H1 (cell line): ENCODE measurements around the gene GAST. TPM values are rescaled to one million over a fixed set of nuclear protein-coding genes. Genes with fewer than 3 reads are reported as not detected.

Source experiments
- CTCF ChIA-PET: fragments of 300-600 bp; sonication (Branson Sonifier 250); formaldehyde crosslinking; loops from one replicate; lab custom pipeline; 2021; ENCODE audit not compliant: partially characterized antibody; lab: Charles Lee
- POLR2A ChIA-PET: fragments of 300-600 bp; sonication (Branson Sonifier 250); formaldehyde crosslinking; loops from one replicate; lab custom pipeline; 2021; ENCODE audit warnings: inconsistent platforms; ENCODE audit not compliant: partially characterized antibody; lab: Charles Lee
- DNase-seq, 2 experiments: peaks; one replicate each; pipeline versions ENCODE4 v3.0.0 to v3.0.0-alpha.2; 2010 to 2022; ENCODE audit warnings: low spot score in 2 of 2, low read depth in 1 of 2, mixed read lengths in 1 of 2
- FAIRE-seq: peaks from 2 replicates; lab custom pipeline; 2011; peaks lifted over from hg19 to GRCh38; lab: Jason Lieb, UNC
- H2AFZ ChIP-seq: 2 replicates; pipeline ENCODE4 v1.8.1; 2012; ENCODE audit warnings: low read length, inconsistent platforms
- H2AK5ac ChIP-seq: 2 replicates; pipeline ENCODE4 v1.6.1; 2013; ENCODE audit warnings: low read depth, low read length
- H2BK120ac ChIP-seq: replicated peaks from 2 replicates; pipeline ENCODE3; 2013; ENCODE audit warnings: low read depth, low read length, inconsistent platforms
- H2BK12ac ChIP-seq: 2 replicates; pipeline ENCODE4 v1.6.1; 2013; ENCODE audit warnings: low read depth, low read length
- H2BK15ac ChIP-seq: 2 replicates; pipeline ENCODE4 v1.6.1; 2013; ENCODE audit warnings: low read length
- H2BK20ac ChIP-seq: 2 replicates; pipeline ENCODE4 v1.6.1; 2013; ENCODE audit warnings: low read length
- H2BK5ac ChIP-seq: 2 replicates; pipeline ENCODE4 v1.6.1; 2013; ENCODE audit warnings: low read depth, low read length
- H3K14ac ChIP-seq: 2 replicates; pipeline ENCODE4 v1.6.1; 2013; ENCODE audit warnings: inconsistent platforms; ENCODE audit not compliant: insufficient read length
- H3K18ac ChIP-seq: 2 replicates; pipeline ENCODE4 v1.6.1; 2013; ENCODE audit warnings: low read length; ENCODE audit errors: extremely low read depth
- H3K23ac ChIP-seq: 2 replicates; pipeline ENCODE4 v1.6.1; 2013; ENCODE audit warnings: inconsistent platforms; ENCODE audit not compliant: insufficient read length
- H3K23me2 ChIP-seq: 2 replicates; pipeline ENCODE4 v1.6.1; 2013; ENCODE audit warnings: low read depth, low read length
- H3K27ac ChIP-seq: 2 replicates; pipeline ENCODE4 v1.6.1; 2011; ENCODE audit warnings: low read depth, low read length, inconsistent platforms
- H3K27me3 ChIP-seq, 4 experiments: replicated peaks in 1 of 4; 1 replicate in 1 of 4; 2 replicates in 3 of 4; pipeline versions ENCODE4 v1.6.1 to v1.8.1; 2011 to 2013; ENCODE audit warnings: low read length in 3 of 4, mild to moderate bottlenecking in 3 of 4, inconsistent platforms in 2 of 4, mixed read lengths in 2 of 4, moderate library complexity in 1 of 4; ENCODE audit not compliant: control insufficient read depth in 3 of 4, insufficient read depth in 3 of 4; ENCODE audit errors: extremely low read depth in 1 of 4
- H3K36me3 ChIP-seq, 4 experiments: 2 replicates each; pipeline versions ENCODE4 v1.6.1 to v1.8.1; 2011 to 2013; ENCODE audit warnings: mild to moderate bottlenecking in 4 of 4, low read length in 3 of 4, moderate library complexity in 2 of 4, control low read depth in 1 of 4, inconsistent platforms in 1 of 4; ENCODE audit not compliant: insufficient read depth in 4 of 4, control insufficient read depth in 2 of 4
- H3K4ac ChIP-seq: replicated peaks from 2 replicates; pipeline ENCODE3; 2013; ENCODE audit warnings: low read length, low read depth, mixed read lengths, inconsistent platforms; ENCODE audit not compliant: insufficient read length
- H3K4me1 ChIP-seq, 4 experiments: replicated peaks in 1 of 4; 1 replicate in 1 of 4; 2 replicates in 3 of 4; pipeline versions ENCODE4 v1.6.1 to v1.8.1; 2011 to 2013; ENCODE audit warnings: low read length in 3 of 4, inconsistent platforms in 2 of 4, mixed read lengths in 1 of 4; ENCODE audit not compliant: insufficient read depth in 4 of 4, control insufficient read depth in 3 of 4
- H3K4me2 ChIP-seq, 2 experiments: 2 replicates each; pipeline versions ENCODE4 v1.6.1 to v1.8.1; 2011 to 2013; ENCODE audit warnings: low read depth in 2 of 2, low read length in 2 of 2, control low read depth in 1 of 2, inconsistent platforms in 1 of 2, mild to moderate bottlenecking in 1 of 2; ENCODE audit not compliant: insufficient read depth in 1 of 2
- H3K4me3 ChIP-seq, 4 experiments: fragments of 200-600, 300-600 bp in 1 of 4; sonication (generic), shearing (Covaris generic), sonication (Bioruptor Twin) in 1 of 4; 2 replicates each; pipeline versions ENCODE4 v1.5.1 to v1.8.1; 2011 to 2016; ENCODE audit warnings: low read length in 4 of 4, low read depth in 3 of 4, control low read depth in 2 of 4, inconsistent platforms in 2 of 4, mild to moderate bottlenecking in 2 of 4, mixed read lengths in 1 of 4, moderate library complexity in 1 of 4; ENCODE audit not compliant: insufficient read depth in 2 of 4; ENCODE audit errors: extremely low read depth in 1 of 4
- H3K56ac ChIP-seq: replicated peaks from 2 replicates; pipeline ENCODE3; 2013; ENCODE audit warnings: low read depth, mild to moderate bottlenecking, mixed read lengths, low read length, inconsistent platforms; ENCODE audit not compliant: insufficient read length
- H3K79me1 ChIP-seq: 2 replicates; pipeline ENCODE4 v1.6.1; 2013; ENCODE audit warnings: low read depth, low read length, control low read depth
- H3K79me2 ChIP-seq, 2 experiments: 2 replicates each; pipeline versions ENCODE4 v1.6.1 to v1.8.1; 2012 to 2013; ENCODE audit warnings: low read length in 2 of 2, mild to moderate bottlenecking in 2 of 2, inconsistent platforms in 1 of 2; ENCODE audit not compliant: insufficient read depth in 2 of 2, control insufficient read depth in 1 of 2
- H3K9ac ChIP-seq, 4 experiments: replicated peaks in 1 of 4; 1 replicate in 1 of 4; 2 replicates in 3 of 4; pipeline versions ENCODE4 v1.6.1 to v1.8.1; 2011 to 2013; ENCODE audit warnings: low read depth in 3 of 4, low read length in 3 of 4, control low read depth in 2 of 4, mild to moderate bottlenecking in 2 of 4, moderate library complexity in 2 of 4, inconsistent platforms in 1 of 4; ENCODE audit errors: extremely low read depth in 1 of 4
- H3K9me3 ChIP-seq, 2 experiments: 2 replicates each; pipeline versions ENCODE4 v1.6.1 to v1.8.1; 2012 to 2013; ENCODE audit warnings: mild to moderate bottlenecking in 2 of 2, moderate library complexity in 2 of 2, control low read depth in 1 of 2, inconsistent platforms in 1 of 2, low read depth in 1 of 2, low read length in 1 of 2, mixed read lengths in 1 of 2; ENCODE audit not compliant: insufficient read depth in 2 of 2
- H4K20me1 ChIP-seq, 2 experiments: replicated peaks in 1 of 2; 2 replicates each; pipeline versions ENCODE3 to v1.8.1; 2011 to 2013; ENCODE audit warnings: inconsistent platforms in 2 of 2, low read length in 2 of 2, mild to moderate bottlenecking in 1 of 2; ENCODE audit not compliant: insufficient read depth in 2 of 2, control insufficient read depth in 1 of 2
- H4K5ac ChIP-seq: 2 replicates; pipeline ENCODE4 v1.6.1; 2013; ENCODE audit warnings: low read length, low read depth, mixed read lengths, inconsistent platforms; ENCODE audit not compliant: insufficient read length
- H4K8ac ChIP-seq: 2 replicates; pipeline ENCODE4 v1.8.0; 2013; ENCODE audit warnings: mild to moderate bottlenecking, moderate library complexity, low read length, inconsistent platforms; ENCODE audit not compliant: insufficient read depth; ENCODE audit errors: extremely low read depth
- H4K91ac ChIP-seq: replicated peaks from 2 replicates; pipeline ENCODE3; 2013; ENCODE audit warnings: low read length, mixed read lengths, inconsistent platforms; ENCODE audit not compliant: insufficient read length
- CTBP2 ChIP-seq: IDR thresholded peaks from 2 replicates; pipeline ENCODE4 v1.7.0; 2011; ENCODE audit warnings: borderline replicate concordance, mild to moderate bottlenecking, moderate library complexity, mixed read lengths, low read length; ENCODE audit not compliant: insufficient read depth, insufficient read length
- RXRA ChIP-seq: IDR thresholded peaks from 2 replicates; pipeline ENCODE4 v1.6.1; 2011; ENCODE audit warnings: low read depth, mild to moderate bottlenecking, low read length, moderate library complexity; ENCODE audit not compliant: insufficient read depth
- SIX5 ChIP-seq: IDR thresholded peaks from 2 replicates; pipeline ENCODE4 v1.6.1; 2011; ENCODE audit warnings: mild to moderate bottlenecking, low read depth, low read length
- WGBS, 2 experiments: shearing (Covaris generic) in 1 of 2; methylation state at CpG; one replicate each; pipeline versions ENCODE4 v1.1.6 to v1.1.7; 2013 to 2015; ENCODE audit warnings: low lambda C conversion rate in 2 of 2, mixed read lengths in 2 of 2, inconsistent platforms in 1 of 2, low coverage in 1 of 2, missing lambda C conversion rate in 1 of 2; ENCODE audit not compliant: insufficient replicate concordance in 2 of 2, insufficient coverage in 1 of 2, insufficient read length in 1 of 2; ENCODE audit errors: extremely low coverage in 1 of 2, missing lambda C conversion rate in 1 of 2; 5-methylcytosine and 5-hydroxymethylcytosine counted together
- polyA plus RNA-seq, 7 experiments: library from polyadenylated mRNA; depleted of rRNA in 3 of 7; stranded (reverse) in 5 of 7; unstranded in 2 of 7; fragments of >200 nt in 5 of 7; fragments of 200-250 nt in 2 of 7; gene quantifications; 1 replicate in 5 of 7; 2 replicates in 1 of 7; 4 replicates in 1 of 7; pipeline versions ENCODE4 v1.2.1 to v1.2.3, GENCODE V29; 2011 to 2013; ENCODE audit warnings: missing spikeins in 2 of 7, mixed read lengths in 2 of 7
- total RNA-seq: library from RNA; stranded (reverse); fragmentation: NEBNext Ultra II Directional; extraction: Animal tissue kit (Norgen Biotek cat#: 25700); gene quantifications from 2 replicates; pipeline ENCODE4 v1.2.1, GENCODE V29; 2021

GAST gene
- total and polyA plus RNA-seq, 2 of the 8 experiments (the other 6 are each of a cell fraction or from before 2014, with no cell fraction given) = not detected

GRCh38 chr17:41736983-41737679, 25.0 kb downstream of the GAST start:
- no peak overlapping the region for H3K14ac ChIP-seq
- no peak overlapping the region for H2BK5ac ChIP-seq
- no peak overlapping the region for H3K4me3 ChIP-seq
- 79% methylated on average over 13 of the region's 17 CpGs; no CpG with 5 or more reads in 1 of the 2 experiments for WGBS, 2 experiments
- H3K56ac ChIP-seq = no peak overlapping the region
- H2BK15ac ChIP-seq = peak overlapping the region; percentile 72; the same call in 1 of the 2 replicates
- no peak overlapping the region for H2BK12ac ChIP-seq
- H2BK20ac ChIP-seq = no peak overlapping the region
- H4K5ac ChIP-seq = no peak overlapping the region
- no peak overlapping the region for H3K9ac ChIP-seq
- H3K79me2 ChIP-seq = no peaks in the 10 kb centered on the region
- no peak overlapping the region for H2AFZ ChIP-seq
- no peak overlapping the region for H4K91ac ChIP-seq
- H3K4me2 ChIP-seq = no peak overlapping the region
- H2AK5ac ChIP-seq = no peak overlapping the region
- H3K18ac ChIP-seq = no peak overlapping the region
- POLR2A ChIA-PET = interaction anchor here (0.7 to 18.3 kb wide), 11 partner anchors 15 to 144 kb away, joined by 3 to 215 read pairs (median 6); partner anchors contain the start of genes EIF1, FKBP10, JUP and KLHL11
- no peak overlapping the region for H2BK120ac ChIP-seq
- H3K27ac ChIP-seq = no peak overlapping the region
- no peaks in the 10 kb centered on the region for H3K9me3 ChIP-seq
- CTCF ChIA-PET = interaction anchor here (0.6 to 3.6 kb wide), 40 partner anchors 9 to 403 kb away, joined by 3 to 43 read pairs (median 4); partner anchors contain the start of genes DHX58, JUP and P3H4
- H3K23ac ChIP-seq = no peak overlapping the region
- peaks cover 17 to 56% (median 43%) of the 10 kb centered on the region in 4 experiments for H3K27me3 ChIP-seq
- no peak overlapping the region for H4K8ac ChIP-seq
- H3K23me2 ChIP-seq = peaks cover 13% of the 10 kb centered on the region
- DNase-seq (no peak), FAIRE-seq (no peak)
- H3K79me1 ChIP-seq = no peaks in the 10 kb centered on the region
- H3K4me1 ChIP-seq = peaks cover 0 to 11% (median 8%) of the 10 kb centered on the region in 4 experiments; a peak in 6 of 7 replicates
- no peaks in the 10 kb centered on the region for H3K36me3 ChIP-seq
- H4K20me1 ChIP-seq = peaks cover 5% of the 10 kb centered on the region in 2 experiments
- H3K4ac ChIP-seq = no peak overlapping the region
- TF ChIP-seq CTBP2 = no peak
- no peak for TF ChIP-seq RXRA
- no peak for TF ChIP-seq SIX5
